ENCODE results near the gene ZNF500.

- TF ChIP-seq, protein P1, sequence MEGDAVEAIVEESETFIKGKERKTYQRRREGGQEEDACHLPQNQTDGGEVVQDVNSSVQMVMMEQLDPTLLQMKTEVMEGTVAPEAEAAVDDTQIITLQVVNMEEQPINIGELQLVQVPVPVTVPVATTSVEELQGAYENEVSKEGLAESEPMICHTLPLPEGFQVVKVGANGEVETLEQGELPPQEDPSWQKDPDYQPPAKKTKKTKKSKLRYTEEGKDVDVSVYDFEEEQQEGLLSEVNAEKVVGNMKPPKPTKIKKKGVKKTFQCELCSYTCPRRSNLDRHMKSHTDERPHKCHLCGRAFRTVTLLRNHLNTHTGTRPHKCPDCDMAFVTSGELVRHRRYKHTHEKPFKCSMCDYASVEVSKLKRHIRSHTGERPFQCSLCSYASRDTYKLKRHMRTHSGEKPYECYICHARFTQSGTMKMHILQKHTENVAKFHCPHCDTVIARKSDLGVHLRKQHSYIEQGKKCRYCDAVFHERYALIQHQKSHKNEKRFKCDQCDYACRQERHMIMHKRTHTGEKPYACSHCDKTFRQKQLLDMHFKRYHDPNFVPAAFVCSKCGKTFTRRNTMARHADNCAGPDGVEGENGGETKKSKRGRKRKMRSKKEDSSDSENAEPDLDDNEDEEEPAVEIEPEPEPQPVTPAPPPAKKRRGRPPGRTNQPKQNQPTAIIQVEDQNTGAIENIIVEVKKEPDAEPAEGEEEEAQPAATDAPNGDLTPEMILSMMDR (conservative IDR thresholded peaks at IDR 0.05 in 1 of 2, IDR thresholded peaks at IDR 0.05 in 1 of 2; ENCODE audit: low read depth in 1 of 2, low read length in 2 of 2), result no peak
- TF ChIP-seq EZH2 (IDR thresholded peaks at IDR 0.05; ENCODE audit: low read length, missing control alignments), result no peak
Measured at GRCh38 chr16:4698321-4699045, 68.5 kb downstream of the ZNF500 start.
